ENCODE results near the gene ACOT11. TPM values are rescaled to one million over a fixed set of nuclear protein-coding genes. Genes with fewer than 3 reads are reported as not detected.

The ACOT11 gene
- total RNA-seq, 1 donor from 2014 or later = 3.8 TPM

GRCh38 chr1:54537611-54538010 lies 10.4 kb upstream of the ACOT11 start:
- no peak for DNase-seq (ENCODE audit: low read depth, low spot score)

GRCh38 chr1:54538538-54538937 lies 9.5 kb upstream of the ACOT11 start:
- DNase-seq (ENCODE audit: low read depth, low spot score) = no peak

- DNase-seq (ENCODE audit: low read depth, low spot score) = no peak
Observed at GRCh38 chr1:54540582-54541295, 7.3 kb upstream of the ACOT11 start.

- DNase-seq (ENCODE audit: low read depth, low spot score) = no peak
Observed at GRCh38 chr1:54542120-54542961, 5.7 kb upstream of the ACOT11 start.

- no peak for DNase-seq (ENCODE audit: low read depth, low spot score)
Observed at GRCh38 chr1:54542962-54543539, 5.0 kb upstream of the ACOT11 start.

- DNase-seq (ENCODE audit: low read depth, low spot score) = no peak
Observed at GRCh38 chr1:54543729-54544496, 4.1 kb upstream of the ACOT11 start.

GRCh38 chr1:54545916-54546635 lies 2.0 kb upstream of the ACOT11 start:
- DNase-seq (ENCODE audit: low read depth, low spot score) = no peak

- DNase-seq (ENCODE audit: low read depth, low spot score) = no peak
Observed at GRCh38 chr1:54546651-54547401, 1.2 kb upstream of the ACOT11 start.

GRCh38 chr1:54548389-54549044 lies 489 bp downstream of the ACOT11 start:
- no peak for DNase-seq (ENCODE audit: low read depth, low spot score)

- no peak for DNase-seq (ENCODE audit: low read depth, low spot score)
Observed at GRCh38 chr1:54549181-54549924, 1.3 kb downstream of the ACOT11 start.

GRCh38 chr1:54551891-54552290 lies 3.9 kb downstream of the ACOT11 start:
- DNase-seq (ENCODE audit: low read depth, low spot score) = no peak

GRCh38 chr1:54553602-54554313 lies 5.7 kb downstream of the ACOT11 start:
- DNase-seq (ENCODE audit: low read depth, low spot score) = no peak

GRCh38 chr1:54556110-54556509 lies 8.1 kb downstream of the ACOT11 start:
- no peak for DNase-seq (ENCODE audit: low read depth, low spot score)

- DNase-seq (ENCODE audit: low read depth, low spot score) = no peak
Observed at GRCh38 chr1:54557671-54558355, 9.8 kb downstream of the ACOT11 start.

GRCh38 chr1:54558434-54559030 lies 10.5 kb downstream of the ACOT11 start:
- DNase-seq (ENCODE audit: low read depth, low spot score) = no peak

- no peak for DNase-seq (ENCODE audit: low read depth, low spot score)
Observed at GRCh38 chr1:54559111-54559548, 11.1 kb downstream of the ACOT11 start.

- no peak for DNase-seq (ENCODE audit: low read depth, low spot score)
Observed at GRCh38 chr1:54559771-54560231, 11.8 kb downstream of the ACOT11 start.

Data from pulmonary artery endothelial cell (primary cell).